ENCODE results near the gene TTYH3.

GRCh38 chr7:2646336-2646679 lies 14.5 kb downstream of the TTYH3 start:
- no peak for TF ChIP-seq GATA2 (IDR thresholded peaks at IDR 0.05; ENCODE audit: low read depth, low read length)
- no peak for TF ChIP-seq GATA3 (IDR thresholded peaks at IDR 0.05; ENCODE audit: low read depth, low read length)
